Measurements from ENCODE around the gene PRKG2. TPM values are rescaled to one million over a fixed set of nuclear protein-coding genes. Genes with fewer than 3 reads are reported as not detected.

Gene PRKG2
- total and polyA plus RNA-seq, 8 donors: 0.59 to 4.9 (median 0.90) TPM

DNA sequence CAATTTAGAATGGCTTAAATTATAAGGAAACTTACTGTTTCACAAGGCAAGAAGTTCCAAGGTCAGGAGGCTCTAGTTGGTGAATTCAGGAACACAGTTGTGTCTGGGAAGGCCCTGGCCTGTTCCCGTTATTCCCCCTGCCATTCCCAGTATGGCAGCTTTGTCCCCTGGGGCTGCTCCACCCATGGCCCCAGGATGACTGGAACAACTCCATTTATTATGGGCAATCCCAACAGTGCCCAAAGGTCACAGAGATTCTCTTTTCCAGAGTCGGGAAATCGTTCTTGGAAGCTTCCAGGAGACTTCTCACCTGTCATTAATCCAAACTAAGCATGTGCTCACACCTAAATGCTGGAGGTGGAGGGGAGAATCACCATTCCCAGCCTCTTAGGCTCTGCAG, 2.8 kb upstream of the PRKG2 start:
- no peaks in the 10 kb centered on the region for H3K4me1 ChIP-seq
- no peak overlapping the region for H3K4me3 ChIP-seq
- no peak for FAIRE-seq
- ATAC-seq: no peak
- DNase-seq: no peak
- H3K27me3 ChIP-seq: peaks cover 0 to 5% (median 0%) of the 10 kb centered on the region in 4 donors
- no peak overlapping the region for H3K27ac ChIP-seq
- no peaks in the 10 kb centered on the region for H3K36me3 ChIP-seq
- TF ChIP-seq, protein P1, sequence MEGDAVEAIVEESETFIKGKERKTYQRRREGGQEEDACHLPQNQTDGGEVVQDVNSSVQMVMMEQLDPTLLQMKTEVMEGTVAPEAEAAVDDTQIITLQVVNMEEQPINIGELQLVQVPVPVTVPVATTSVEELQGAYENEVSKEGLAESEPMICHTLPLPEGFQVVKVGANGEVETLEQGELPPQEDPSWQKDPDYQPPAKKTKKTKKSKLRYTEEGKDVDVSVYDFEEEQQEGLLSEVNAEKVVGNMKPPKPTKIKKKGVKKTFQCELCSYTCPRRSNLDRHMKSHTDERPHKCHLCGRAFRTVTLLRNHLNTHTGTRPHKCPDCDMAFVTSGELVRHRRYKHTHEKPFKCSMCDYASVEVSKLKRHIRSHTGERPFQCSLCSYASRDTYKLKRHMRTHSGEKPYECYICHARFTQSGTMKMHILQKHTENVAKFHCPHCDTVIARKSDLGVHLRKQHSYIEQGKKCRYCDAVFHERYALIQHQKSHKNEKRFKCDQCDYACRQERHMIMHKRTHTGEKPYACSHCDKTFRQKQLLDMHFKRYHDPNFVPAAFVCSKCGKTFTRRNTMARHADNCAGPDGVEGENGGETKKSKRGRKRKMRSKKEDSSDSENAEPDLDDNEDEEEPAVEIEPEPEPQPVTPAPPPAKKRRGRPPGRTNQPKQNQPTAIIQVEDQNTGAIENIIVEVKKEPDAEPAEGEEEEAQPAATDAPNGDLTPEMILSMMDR (IDR thresholded peaks at IDR 0.05): no peak
- intact Hi-C loops (cut with DNase I): no loop called here
- WGBS, 2 donors: 59 to 74% methylated on average over 3 of the region's 3 CpGs
- H3K9me3 ChIP-seq: no peaks in the 10 kb centered on the region

DNA sequence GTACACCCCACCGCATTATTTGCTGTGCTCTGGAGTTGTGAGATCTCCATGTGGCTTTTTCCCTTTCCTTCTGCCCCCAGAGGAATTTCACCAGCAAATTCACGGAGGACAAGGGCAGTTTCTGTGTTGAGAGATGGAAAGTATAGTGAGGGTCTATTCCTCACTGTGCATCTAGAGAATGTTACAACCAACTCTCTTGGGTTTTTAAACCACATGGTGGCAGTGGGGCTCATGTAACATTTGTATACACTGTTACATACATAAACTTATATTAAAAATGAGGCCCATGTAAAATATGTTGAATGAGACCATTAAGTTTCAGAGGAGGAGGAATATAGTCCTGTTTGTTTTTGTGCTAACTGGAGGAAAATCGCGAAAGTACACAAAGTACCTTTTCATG, 909 bp upstream of the PRKG2 start:
- FAIRE-seq (no peak), DNase-seq (no peak), ATAC-seq (no peak)
- H3K27ac ChIP-seq: no peak overlapping the region
- peaks cover 0 to 5% (median 0%) of the 10 kb centered on the region in 4 donors for H3K27me3 ChIP-seq
- H3K36me3 ChIP-seq: no peaks in the 10 kb centered on the region
- intact Hi-C loops (cut with DNase I): no loop called here
- H3K4me1 ChIP-seq: no peaks in the 10 kb centered on the region
- no peaks in the 10 kb centered on the region for H3K9me3 ChIP-seq
- no peak overlapping the region for H3K4me3 ChIP-seq
- TF ChIP-seq, protein P1 (IDR thresholded peaks at IDR 0.05): no peak
- WGBS, 2 donors: 51 to 59% methylated on average over 4 of the region's 4 CpGs

DNA sequence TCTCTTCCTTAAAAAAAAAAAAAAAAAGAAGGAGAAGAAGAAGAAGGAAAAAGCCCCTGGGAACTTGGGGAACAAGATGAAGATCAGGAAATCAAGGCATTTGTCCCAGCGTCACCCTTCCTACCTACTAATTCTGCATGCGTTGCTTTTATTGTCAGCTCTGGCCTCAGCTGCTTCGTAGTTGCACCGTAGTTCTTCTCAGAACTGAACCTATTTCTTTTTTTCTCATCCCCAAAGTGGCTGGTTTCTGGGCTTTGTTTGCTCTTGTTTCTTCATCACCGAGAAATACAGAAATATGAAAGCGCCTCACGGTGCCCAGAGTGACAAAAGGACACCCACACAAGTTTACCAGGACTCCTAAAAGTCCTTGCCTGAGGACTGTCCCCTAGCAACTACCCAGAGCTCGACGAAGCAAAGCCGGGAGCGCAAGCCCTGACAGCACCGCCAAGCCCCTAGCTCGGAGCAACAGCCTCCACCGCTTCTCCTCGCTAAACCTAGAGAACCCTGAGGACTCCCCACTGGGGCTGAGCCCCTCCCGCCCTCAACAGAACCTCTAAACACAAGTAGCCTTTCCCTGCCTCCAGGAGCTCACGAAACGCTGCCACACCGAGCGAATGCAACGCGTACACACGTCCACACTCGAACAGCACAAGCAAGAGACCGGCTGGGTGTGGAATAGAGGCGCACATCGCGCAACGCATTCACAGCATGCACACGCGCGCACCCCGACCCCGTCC, 710 bp downstream of the PRKG2 start:
- Histone ChIP-seq H3K4me3 (peak overlapping the region; percentile 10 to 40 (median 22)), H3K36me3 (no peaks in the 10 kb centered on the region), H3K27ac (no peak overlapping the region), H3K27me3 (peaks cover 0 to 5% (median 0%) of the 10 kb centered on the region in 4 donors), H3K4me1 (no peaks in the 10 kb centered on the region), H3K9me3 (no peaks in the 10 kb centered on the region)
- FAIRE-seq: no peak
- ATAC-seq: peak; percentile 24 to 62 (median 58)
- WGBS, 2 donors: 4 to 5% methylated on average over 34 of the region's 34 CpGs
- TF ChIP-seq, protein P1 (IDR thresholded peaks at IDR 0.05): no peak
- peak in 2 of 6 donors; percentile 10 to 46 for DNase-seq
- intact Hi-C loops (cut with DNase I): no loop called here

DNA sequence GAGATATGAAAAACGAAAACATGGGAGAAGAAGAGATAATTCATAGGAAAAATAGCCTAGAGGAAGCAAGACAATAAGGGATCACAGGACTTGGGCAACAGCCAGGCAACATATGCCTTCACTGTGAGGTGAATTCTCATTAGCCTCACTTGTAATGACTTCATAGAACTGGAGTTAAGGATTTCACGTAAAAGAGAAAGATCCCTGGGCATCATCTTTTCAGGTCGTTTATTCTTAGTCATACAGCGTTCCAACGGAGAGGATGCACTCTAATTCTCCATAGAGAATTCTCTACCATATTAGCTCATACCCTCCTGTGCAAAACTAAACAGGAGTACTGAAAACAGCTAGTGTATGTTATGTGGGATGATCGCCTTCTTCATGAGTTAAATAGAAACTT, 1.4 kb downstream of the PRKG2 start:
- intact Hi-C loops (cut with DNase I): no loop called here
- H3K4me1 ChIP-seq: no peaks in the 10 kb centered on the region
- ATAC-seq: no peak
- TF ChIP-seq, protein P1 (IDR thresholded peaks at IDR 0.05): no peak
- no peaks in the 10 kb centered on the region for H3K36me3 ChIP-seq
- FAIRE-seq: no peak
- no peaks in the 10 kb centered on the region for H3K9me3 ChIP-seq
- H3K27me3 ChIP-seq: peaks cover 0 to 5% (median 0%) of the 10 kb centered on the region in 4 donors
- WGBS, 2 donors: 54 to 65% methylated on average over 6 of the region's 6 CpGs
- H3K4me3 ChIP-seq: no peak overlapping the region
- no peak overlapping the region for H3K27ac ChIP-seq
- DNase-seq: no peak

DNA sequence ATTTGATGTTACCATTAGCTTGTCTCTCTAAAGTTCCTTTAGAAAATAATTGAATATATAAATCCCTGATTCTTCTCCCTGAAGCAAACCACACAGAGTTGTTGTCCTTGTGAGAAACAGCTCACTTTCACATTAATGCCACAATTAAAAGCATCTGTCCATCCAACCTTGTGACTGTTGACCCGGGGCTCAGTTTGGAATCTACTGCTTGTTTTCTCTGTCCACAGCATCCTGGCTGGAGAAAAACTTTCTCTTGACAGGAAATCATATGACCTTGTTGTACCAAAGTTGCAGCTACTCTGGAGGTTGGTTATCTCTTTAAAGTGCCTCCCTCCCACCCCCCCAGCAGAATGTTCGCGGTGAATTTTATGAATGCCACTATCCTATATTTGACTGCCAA, 3.1 kb downstream of the PRKG2 start:
- no peaks in the 10 kb centered on the region for H3K4me1 ChIP-seq
- no peak overlapping the region for H3K4me3 ChIP-seq
- DNase-seq (no peak), FAIRE-seq (no peak), ATAC-seq (no peak)
- H3K27me3 ChIP-seq: peaks cover 0 to 5% (median 0%) of the 10 kb centered on the region in 4 donors
- intact Hi-C loops (cut with DNase I): no loop called here
- H3K36me3 ChIP-seq: no peaks in the 10 kb centered on the region
- H3K27ac ChIP-seq: no peak overlapping the region
- WGBS, 2 donors: 50 to 54% methylated on average over 3 of the region's 3 CpGs
- TF ChIP-seq, protein P1 (IDR thresholded peaks at IDR 0.05): no peak
- H3K9me3 ChIP-seq: no peaks in the 10 kb centered on the region

Measured in pancreas (tissue), 10 donors.